Measurements from ENCODE around the gene ST7. TPM values are rescaled to one million over a fixed set of nuclear protein-coding genes. Genes with fewer than 3 reads are reported as not detected.

Gene ST7
- total RNA-seq, 1 donor from 2014 or later, result 107 TPM

GRCh38 chr7:116991233-116991632, 37.9 kb downstream of the ST7 start:
- H3K27me3 Mint-ChIP-seq (ENCODE audit: unreplicated experiment), result no peaks in the 10 kb centered on the region
- no peaks in the 10 kb centered on the region for H3K4me1 Mint-ChIP-seq (ENCODE audit: low read depth, unreplicated experiment)
- no peaks in the 10 kb centered on the region for H3K9me3 Mint-ChIP-seq (ENCODE audit: unreplicated experiment)
- H3K27ac Mint-ChIP-seq (ENCODE audit: unreplicated experiment), result no peak overlapping the region
- H3K36me3 Mint-ChIP-seq (ENCODE audit: unreplicated experiment), result peaks cover 11% of the 10 kb centered on the region
- no peak for TF ChIP-seq CTCF (IDR thresholded peaks at IDR 0.05; ENCODE audit: partially characterized antibody, unreplicated experiment)
- no peak overlapping the region for H3K4me3 Mint-ChIP-seq (ENCODE audit: unreplicated experiment)
- no peak for DNase-seq

- Mint-ChIP-seq H3K4me3 (ENCODE audit: unreplicated experiment) (no peak overlapping the region), H3K27me3 (ENCODE audit: unreplicated experiment) (no peaks in the 10 kb centered on the region), H3K9me3 (ENCODE audit: unreplicated experiment) (no peaks in the 10 kb centered on the region), H3K27ac (ENCODE audit: unreplicated experiment) (no peak overlapping the region), H3K4me1 (ENCODE audit: low read depth, unreplicated experiment) (no peaks in the 10 kb centered on the region), H3K36me3 (ENCODE audit: unreplicated experiment) (peaks cover 14% of the 10 kb centered on the region)
- DNase-seq, result no peak
- no peak for TF ChIP-seq CTCF (IDR thresholded peaks at IDR 0.05; ENCODE audit: partially characterized antibody, unreplicated experiment)
Observed at GRCh38 chr7:116994611-116995010, 41.3 kb downstream of the ST7 start.

GRCh38 chr7:116997972-116998371, 44.7 kb downstream of the ST7 start:
- no peak for TF ChIP-seq CTCF (IDR thresholded peaks at IDR 0.05; ENCODE audit: partially characterized antibody, unreplicated experiment)
- H3K36me3 Mint-ChIP-seq (ENCODE audit: unreplicated experiment), result peaks cover 3% of the 10 kb centered on the region

GRCh38 chr7:116998567-116999175, 45.4 kb downstream of the ST7 start:
- Mint-ChIP-seq H3K4me1 (ENCODE audit: low read depth, unreplicated experiment) (no peaks in the 10 kb centered on the region), H3K4me3 (ENCODE audit: unreplicated experiment) (no peak overlapping the region), H3K9me3 (ENCODE audit: unreplicated experiment) (no peaks in the 10 kb centered on the region), H3K27ac (ENCODE audit: unreplicated experiment) (no peak overlapping the region), H3K36me3 (ENCODE audit: unreplicated experiment) (peaks cover 3% of the 10 kb centered on the region), H3K27me3 (ENCODE audit: unreplicated experiment) (no peaks in the 10 kb centered on the region)
- DNase-seq, result no peak
- no peak for TF ChIP-seq CTCF (IDR thresholded peaks at IDR 0.05; ENCODE audit: partially characterized antibody, unreplicated experiment)

More at GRCh38 chr7:116997972-116998371, 44.7 kb downstream of the ST7 start:
- Mint-ChIP-seq H3K4me3 (ENCODE audit: unreplicated experiment) (no peak overlapping the region), H3K9me3 (ENCODE audit: unreplicated experiment) (no peaks in the 10 kb centered on the region), H3K27me3 (ENCODE audit: unreplicated experiment) (no peaks in the 10 kb centered on the region), H3K4me1 (ENCODE audit: low read depth, unreplicated experiment) (no peaks in the 10 kb centered on the region), H3K27ac (ENCODE audit: unreplicated experiment) (no peak overlapping the region)
- DNase-seq, result no peak

- no peaks in the 10 kb centered on the region for H3K4me1 Mint-ChIP-seq (ENCODE audit: low read depth, unreplicated experiment)
- no peaks in the 10 kb centered on the region for H3K27me3 Mint-ChIP-seq (ENCODE audit: unreplicated experiment)
- H3K27ac Mint-ChIP-seq (ENCODE audit: unreplicated experiment), result no peak overlapping the region
- H3K36me3 Mint-ChIP-seq (ENCODE audit: unreplicated experiment), result peaks cover 3% of the 10 kb centered on the region
- no peak for DNase-seq
- H3K9me3 Mint-ChIP-seq (ENCODE audit: unreplicated experiment), result no peaks in the 10 kb centered on the region
- H3K4me3 Mint-ChIP-seq (ENCODE audit: unreplicated experiment), result no peak overlapping the region
- no peak for TF ChIP-seq CTCF (IDR thresholded peaks at IDR 0.05; ENCODE audit: partially characterized antibody, unreplicated experiment)
Observed at GRCh38 chr7:116999311-116999710, 46.0 kb downstream of the ST7 start.
